GM18505 (cell line): ENCODE results near the gene SQOR.
"Not testable (repeated sequence)": the region's sequence is repeated elsewhere in the genome, so short reads cannot be mapped to it uniquely, and the experiment has no call there.

ENCODE experiments used
- ATAC-seq: cut with Tn5 transposase; IDR thresholded peaks from one replicate; pipeline ENCODE4 v1.9.1; 2021; ENCODE audit not compliant: unreplicated experiment
- POLR2A ChIP-seq: IDR thresholded peaks from 4 replicates; pipeline ENCODE4 v1.6.1; 2011; ENCODE audit warnings: borderline replicate concordance; ENCODE audit not compliant: insufficient read depth, insufficient read length; ENCODE audit errors: extremely low read depth

The SQOR gene

DNA sequence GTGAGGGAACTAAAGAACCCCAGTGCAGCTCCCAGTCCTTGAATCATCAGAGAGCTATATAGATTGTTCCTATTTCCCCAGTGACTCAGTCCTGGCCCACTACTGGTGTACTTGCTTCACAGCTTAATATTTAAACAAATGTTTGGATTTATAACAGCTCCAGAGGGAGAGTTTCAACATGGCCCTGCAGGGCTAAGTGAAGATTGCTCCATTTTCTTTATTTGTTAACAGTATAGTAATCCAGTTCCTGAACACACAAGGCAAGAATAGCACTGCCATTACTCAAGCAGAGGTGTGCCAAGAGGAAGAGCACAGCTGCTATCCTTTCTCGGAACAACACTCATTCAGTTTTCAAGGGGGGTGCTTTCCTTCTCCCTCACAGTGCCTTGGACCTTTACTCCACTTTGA, 6.5 kb downstream of the SQOR start:
- no peak for TF ChIP-seq POLR2A
- no peak for ATAC-seq

DNA sequence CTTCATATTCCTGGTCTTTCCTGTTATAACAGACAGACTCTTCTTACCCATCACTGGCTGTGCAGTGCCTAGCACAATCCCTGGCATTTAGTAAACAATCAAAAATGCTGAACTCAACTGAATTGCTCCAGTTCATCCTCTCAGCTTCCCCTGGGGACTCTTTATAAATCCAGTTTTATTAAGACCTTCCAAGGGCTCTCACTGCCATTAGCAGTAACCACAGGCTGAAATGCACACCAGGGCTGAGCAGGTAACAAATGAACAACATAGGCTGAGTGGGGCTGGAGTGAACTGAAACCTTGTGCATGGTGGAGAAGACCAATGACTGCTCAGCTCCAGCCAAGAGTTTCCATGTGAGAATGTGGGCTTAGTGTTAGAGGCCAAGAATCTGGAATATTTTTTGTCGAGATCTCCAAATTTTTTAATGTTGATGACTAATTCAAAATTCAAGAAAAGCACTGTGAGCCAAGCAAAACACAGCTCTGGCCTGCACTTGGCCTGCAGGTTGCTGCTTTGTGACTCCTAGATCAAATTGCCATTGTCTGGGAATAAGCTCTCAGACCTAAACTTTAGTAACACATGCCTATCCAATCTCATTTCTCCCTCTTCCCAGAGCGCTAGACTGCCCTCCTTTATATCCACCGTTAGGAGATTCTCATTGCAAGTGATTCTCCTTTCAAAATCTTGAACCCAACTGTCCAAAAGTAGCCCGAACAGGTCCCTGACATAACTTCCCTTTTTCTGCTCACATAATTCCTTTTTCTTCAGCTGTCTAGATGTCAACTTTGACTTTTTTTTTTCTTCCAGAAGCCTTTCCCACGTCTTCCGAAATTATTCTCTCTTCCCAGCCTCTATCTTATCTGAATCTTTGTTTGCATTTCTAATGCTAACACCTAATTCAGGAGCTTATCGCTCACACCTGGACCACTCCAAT, 7.4 kb downstream of the SQOR start:
- ATAC-seq: no peak
- TF ChIP-seq POLR2A: no peak

DNA sequence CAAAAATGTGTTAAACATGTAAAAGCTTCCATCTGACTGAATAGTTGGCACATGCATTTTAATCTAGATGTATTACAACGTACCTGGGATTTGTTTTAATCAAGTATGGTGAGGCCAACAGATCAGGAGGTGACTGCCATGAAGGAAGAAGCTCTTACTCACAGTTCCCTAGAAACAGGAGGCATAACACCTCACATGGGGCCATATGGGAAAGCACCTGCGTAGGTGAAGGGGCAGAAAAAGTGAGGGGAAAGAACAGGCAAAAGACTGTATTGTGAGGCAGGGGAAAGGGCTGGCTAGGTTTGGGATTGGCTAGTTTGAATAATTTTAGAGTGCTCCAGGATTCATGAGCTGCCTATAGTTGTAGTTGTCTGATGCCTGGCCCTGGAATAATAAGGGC, 9.6 kb downstream of the SQOR start:
- no peak for TF ChIP-seq POLR2A
- ATAC-seq: no peak

DNA sequence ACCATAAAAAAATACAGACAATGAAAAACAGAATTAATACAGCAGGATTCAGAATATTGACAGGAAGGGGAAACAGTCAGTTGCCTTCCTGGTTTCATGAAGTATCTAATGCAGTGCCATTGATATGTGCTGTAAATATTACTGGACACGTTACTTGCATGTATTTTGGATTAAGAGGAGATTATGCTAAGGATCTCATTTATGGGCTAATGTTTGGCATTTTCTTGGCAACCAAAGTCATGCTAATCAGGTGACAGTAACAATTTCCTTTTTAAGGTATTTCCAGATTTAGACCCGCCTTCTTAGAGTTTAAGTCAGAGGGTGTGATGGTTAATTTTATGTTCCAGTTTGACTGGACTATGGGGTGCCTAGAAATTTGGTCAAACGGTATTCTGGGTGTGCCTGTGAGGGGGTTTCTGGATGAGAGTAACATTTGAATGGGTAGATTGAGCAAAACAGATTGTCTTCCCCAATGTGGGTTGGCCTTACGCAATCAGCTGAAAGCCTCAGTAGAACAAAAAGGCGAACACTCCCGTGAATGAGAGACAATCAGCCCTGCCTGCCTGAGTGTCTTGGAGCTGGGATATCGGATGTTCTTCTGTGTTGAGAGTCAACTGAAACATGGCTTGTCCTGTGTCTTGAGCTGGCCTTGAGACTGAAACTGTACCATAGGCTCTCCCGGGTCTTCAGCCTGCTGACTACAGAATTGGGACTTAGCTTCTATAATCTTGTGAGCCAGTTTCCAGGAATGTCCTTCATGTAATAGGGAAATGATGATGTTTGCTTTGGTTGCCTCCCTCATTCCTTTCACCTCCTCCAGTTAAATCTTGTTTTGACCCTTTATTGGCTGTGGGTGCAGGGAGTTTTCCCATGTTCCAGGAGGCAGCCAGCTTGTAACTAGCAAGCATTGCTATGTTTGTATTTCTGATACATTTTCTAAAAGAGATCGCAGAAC, 10.5 kb downstream of the SQOR start:
- ATAC-seq: no peak
- no peak for TF ChIP-seq POLR2A

DNA sequence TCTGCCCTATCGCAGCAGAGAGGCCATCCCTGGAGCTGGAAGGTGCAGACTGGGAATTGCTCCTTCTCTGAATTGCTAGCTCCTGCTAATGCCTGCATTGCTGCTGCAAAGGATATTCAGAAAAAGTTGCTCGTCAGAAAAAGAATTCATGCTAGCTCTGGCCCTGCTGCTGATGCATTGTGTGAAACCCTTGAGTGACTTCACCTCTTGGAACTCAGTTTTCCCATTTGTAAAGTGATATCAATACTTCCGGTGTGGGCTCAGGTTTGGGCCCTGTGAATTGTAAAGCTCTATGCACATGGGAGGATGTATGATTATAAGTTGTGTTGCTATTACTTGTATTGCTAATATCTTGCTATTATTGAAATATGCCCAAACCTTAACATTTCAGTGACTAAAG, 11.4 kb downstream of the SQOR start:
- ATAC-seq: no peak
- TF ChIP-seq POLR2A: no peak

DNA sequence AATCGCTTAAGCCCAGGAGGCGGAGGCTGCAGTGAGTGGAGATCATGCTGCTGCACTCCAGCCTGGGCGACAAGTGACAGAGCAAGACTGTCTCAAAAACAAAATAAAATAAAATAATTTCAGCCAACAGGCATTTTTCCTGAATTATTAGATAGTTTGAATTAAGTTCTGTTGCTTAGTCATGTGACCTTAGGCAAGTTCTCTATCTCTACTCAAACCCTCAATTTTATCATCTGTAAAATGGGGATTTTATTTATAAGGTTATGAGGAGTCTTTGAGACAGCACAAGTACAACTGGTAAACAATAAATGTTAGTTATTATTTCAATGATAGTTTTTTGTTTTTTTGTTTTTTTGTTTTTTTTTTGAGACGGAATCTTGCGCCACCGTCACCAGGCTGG, 13.0 kb downstream of the SQOR start:
- no peak for ATAC-seq
- no peak for TF ChIP-seq POLR2A

DNA sequence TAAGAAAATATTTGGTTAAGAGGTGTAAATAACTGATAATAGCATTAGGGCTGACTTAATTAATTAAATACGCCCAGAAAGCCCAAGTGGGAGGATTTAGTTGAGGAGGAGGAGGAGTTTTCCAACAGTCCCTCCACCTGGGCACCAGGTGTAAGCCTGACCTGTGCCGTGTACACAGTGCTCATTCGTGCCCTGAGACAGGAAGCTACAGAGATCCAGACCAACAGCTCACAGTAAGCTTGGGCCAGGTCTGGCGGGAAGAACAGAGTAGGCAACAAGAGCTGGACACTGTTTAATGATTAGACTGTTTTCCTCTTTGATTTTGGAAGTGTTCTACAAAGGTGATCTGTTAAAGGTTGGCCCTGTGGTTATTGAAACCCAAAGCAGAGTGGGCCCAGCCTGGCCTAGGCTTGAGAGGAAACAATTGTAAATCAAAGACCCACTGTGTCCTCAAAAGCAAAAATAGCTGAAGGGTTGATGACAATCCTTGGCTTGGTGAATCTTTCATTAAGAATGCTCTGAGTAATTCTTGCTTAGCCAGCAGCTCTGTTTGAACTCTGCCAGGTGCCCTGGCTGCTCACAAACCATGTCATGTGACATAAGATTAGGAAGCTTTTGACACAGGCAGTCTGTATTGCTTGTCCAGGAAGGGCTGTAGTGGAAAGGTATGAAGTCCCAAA, 13.8 kb downstream of the SQOR start:
- no peak for TF ChIP-seq POLR2A
- ATAC-seq: no peak

DNA sequence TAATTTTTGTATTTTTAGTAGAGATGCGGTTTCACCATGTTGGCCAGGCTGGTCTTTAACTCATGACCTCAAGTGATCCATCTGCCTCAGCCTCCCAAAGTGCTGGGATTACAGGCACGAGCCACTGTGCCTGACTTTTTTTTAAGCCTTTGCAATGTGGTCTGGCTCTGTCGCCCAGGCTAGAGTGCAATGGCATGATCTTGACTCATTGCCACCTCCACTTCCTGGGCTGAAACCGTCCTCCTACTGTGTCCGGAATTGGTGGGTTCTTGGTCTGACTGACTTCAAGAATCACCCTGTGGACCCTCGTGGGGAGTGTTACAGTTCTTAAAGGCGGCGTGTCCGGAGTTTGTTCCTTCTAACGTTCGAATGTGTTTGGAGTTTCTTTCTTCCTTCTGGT, 15.2 kb downstream of the SQOR start:
- ATAC-seq: not testable (repeated sequence)

DNA sequence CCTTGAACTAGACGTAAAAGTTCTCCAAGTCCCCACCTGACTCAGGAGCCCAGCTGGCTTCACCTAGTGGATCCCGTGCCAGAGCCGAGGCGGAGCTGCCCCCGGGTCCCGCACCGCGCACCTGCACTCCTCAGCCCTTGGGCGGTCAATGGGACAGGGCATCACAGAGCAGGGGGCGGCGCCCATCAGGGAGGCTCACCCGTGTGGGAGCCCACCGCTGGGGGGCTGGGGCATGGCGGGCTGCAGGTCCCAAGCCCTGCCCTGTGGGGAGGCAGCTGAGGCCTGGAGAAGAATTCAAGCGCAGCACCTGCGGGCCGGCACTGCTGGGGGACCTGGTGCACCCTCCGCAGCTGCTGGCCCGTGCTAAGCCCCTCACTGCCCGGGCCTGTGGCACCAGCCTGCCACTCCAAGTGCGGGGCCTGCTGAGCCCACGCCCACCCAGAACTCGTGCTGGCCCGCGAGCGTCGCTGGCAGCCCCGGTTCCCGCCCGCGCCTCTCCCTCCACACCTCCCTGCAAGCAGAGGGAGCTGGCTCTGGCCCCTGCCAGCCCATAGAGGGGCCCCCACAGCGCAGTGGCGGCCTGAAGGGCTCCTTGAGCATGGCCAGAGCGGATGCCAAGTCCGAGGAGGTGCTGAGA, 16.2 kb downstream of the SQOR start:
- no peak for ATAC-seq
- TF ChIP-seq POLR2A: no peak

DNA sequence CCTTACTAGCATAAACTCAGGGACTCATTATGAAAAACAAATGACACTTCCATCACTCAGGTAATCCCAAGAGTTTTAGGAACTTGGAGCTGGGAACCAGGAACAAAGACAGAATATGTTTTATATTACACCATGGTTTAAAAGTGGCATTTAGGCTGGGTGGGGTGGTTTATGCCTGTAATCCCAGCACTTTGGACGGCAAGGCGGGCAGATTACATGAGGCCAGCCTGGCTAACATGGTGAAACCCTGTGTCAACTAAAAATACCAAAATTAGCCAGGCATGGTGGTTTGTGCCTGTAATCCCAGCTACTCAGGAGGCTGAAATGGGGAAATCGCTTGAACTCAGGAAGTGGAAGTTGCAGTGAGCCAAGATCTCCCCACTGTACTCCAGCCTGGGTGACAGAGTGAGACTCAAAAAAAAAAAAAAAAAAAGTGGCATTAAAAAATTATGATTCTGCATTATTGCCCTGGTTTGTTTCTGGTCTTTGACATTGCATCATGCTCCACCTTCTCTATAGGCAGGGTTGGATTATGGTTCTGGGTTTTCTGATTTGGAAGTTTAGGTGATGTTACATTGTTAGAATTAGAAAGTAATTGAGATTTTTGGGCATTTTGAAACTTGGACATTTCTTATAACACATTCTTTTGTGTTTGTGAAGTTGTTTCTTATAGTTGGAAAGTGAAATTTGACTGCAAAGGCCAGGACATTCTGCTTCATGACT, 19.0 kb downstream of the SQOR start:
- ATAC-seq: no peak
- no peak for TF ChIP-seq POLR2A

DNA sequence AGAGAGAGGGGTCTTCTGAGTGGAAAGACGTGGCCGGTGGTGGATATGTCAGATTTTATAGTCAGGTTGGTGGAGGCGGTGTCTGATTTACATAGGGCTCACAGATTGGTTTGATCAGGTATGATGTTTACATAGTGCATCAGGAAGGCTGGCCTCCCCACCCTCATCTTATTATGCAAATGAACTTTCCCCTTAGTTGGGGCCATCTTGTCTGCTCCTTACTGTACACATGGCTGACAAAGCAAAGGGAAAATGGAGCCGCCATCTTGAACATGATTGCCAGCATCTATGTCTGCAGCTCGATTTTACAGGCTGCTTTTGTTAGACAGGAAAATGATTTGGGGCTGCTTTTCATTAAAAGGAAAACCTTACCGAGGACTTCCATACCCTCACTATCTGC, 19.9 kb downstream of the SQOR start:
- TF ChIP-seq POLR2A: no peak
- ATAC-seq: no peak

DNA sequence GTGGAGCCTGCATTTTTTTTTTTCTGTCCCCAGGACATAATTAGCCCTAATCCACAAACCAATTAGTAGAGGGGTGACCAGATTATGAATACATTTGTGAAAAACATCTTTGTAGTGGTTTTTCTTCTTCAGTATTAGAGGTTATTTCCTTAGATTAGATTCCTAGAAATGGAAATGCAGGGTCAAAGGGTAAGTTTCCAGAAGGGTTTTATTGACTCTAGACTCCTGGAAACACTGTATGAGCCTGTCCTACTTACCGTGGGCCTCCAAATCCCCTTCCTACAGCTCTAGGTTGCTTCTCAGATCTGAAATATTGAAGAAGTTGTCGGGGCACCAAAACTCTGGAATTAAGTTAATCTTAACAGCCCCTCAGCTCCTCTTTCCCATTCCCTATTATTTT, 22.4 kb downstream of the SQOR start:
- TF ChIP-seq POLR2A: no peak

More for the DNA sequence above, 22.4 kb downstream of the SQOR start:
- ATAC-seq: no peak
